ENCODE measurements around the gene ANKRD11. TPM values are rescaled to one million over a fixed set of nuclear protein-coding genes. Genes with fewer than 3 reads are reported as not detected.

Gene ANKRD11
- polyA plus RNA-seq, 1 experiment = 48.1 TPM

GRCh38 chr16:89444151-89444723 lies 46.1 kb downstream of the ANKRD11 start:
- Histone ChIP-seq H3K27me3 (ENCODE audit: control insufficient read depth, insufficient read depth, low read length) (no peaks in the 10 kb centered on the region), H3K4me3 (ENCODE audit: low read depth, low read length) (no peak overlapping the region), H3K27ac (ENCODE audit: low read depth, low read length) (peak overlapping the region; percentile 39), H3K9me3 (ENCODE audit: control insufficient read depth, insufficient read depth, low read length) (no peaks in the 10 kb centered on the region)
- TF ChIP-seq CTCF (IDR thresholded peaks at IDR 0.05; ENCODE audit: low read depth, low read length) = no peak
- DNase-seq (ENCODE audit: low read depth, low spot score) = no peak
- ChIA-PET POLR2A (interaction anchor here (0.6 to 1.9 kb wide), 3 partner anchors 13 to 108 kb away, joined by 4 to 5 read pairs (median 4); no protein-coding TSS in a partner anchor), CTCF (no interaction called here)

- TF ChIP-seq CTCF (IDR thresholded peaks at IDR 0.05; ENCODE audit: low read depth, low read length) = no peak
- POLR2A ChIA-PET = interaction anchor here (1.9 kb wide), 1 partner anchor 12 kb away, joined by 5 read pairs; no protein-coding TSS in a partner anchor
- no peak for DNase-seq (ENCODE audit: low read depth, low spot score)
- H3K27ac ChIP-seq (ENCODE audit: low read depth, low read length) = peak overlapping the region; percentile 94
- CTCF ChIA-PET = no interaction called here
- no peak overlapping the region for H3K4me3 ChIP-seq (ENCODE audit: low read depth, low read length)
- H3K9me3 ChIP-seq (ENCODE audit: control insufficient read depth, insufficient read depth, low read length) = no peaks in the 10 kb centered on the region
- H3K27me3 ChIP-seq (ENCODE audit: control insufficient read depth, insufficient read depth, low read length) = no peaks in the 10 kb centered on the region
Observed at GRCh38 chr16:89443727-89444084, 46.7 kb downstream of the ANKRD11 start.

- peak overlapping the region; percentile 94 for H3K27ac ChIP-seq (ENCODE audit: low read depth, low read length)
- ChIA-PET POLR2A (interaction anchor here (0.9 to 1.9 kb wide), 2 partner anchors 12 to 33 kb away, joined by 3 to 5 read pairs; no protein-coding TSS in a partner anchor), CTCF (no interaction called here)
- TF ChIP-seq CTCF (IDR thresholded peaks at IDR 0.05; ENCODE audit: low read depth, low read length) = no peak
- H3K9me3 ChIP-seq (ENCODE audit: control insufficient read depth, insufficient read depth, low read length) = no peaks in the 10 kb centered on the region
- DNase-seq (ENCODE audit: low read depth, low spot score) = no peak
- no peak overlapping the region for H3K4me3 ChIP-seq (ENCODE audit: low read depth, low read length)
- H3K27me3 ChIP-seq (ENCODE audit: control insufficient read depth, insufficient read depth, low read length) = no peaks in the 10 kb centered on the region
Observed at GRCh38 chr16:89442990-89443726, 47.2 kb downstream of the ANKRD11 start.

GRCh38 chr16:89442588-89442987 lies 47.8 kb downstream of the ANKRD11 start:
- Histone ChIP-seq H3K27me3 (ENCODE audit: control insufficient read depth, insufficient read depth, low read length) (no peaks in the 10 kb centered on the region), H3K4me3 (ENCODE audit: low read depth, low read length) (peak overlapping the region; percentile 12; the same call in 1 of the 2 replicates), H3K9me3 (ENCODE audit: control insufficient read depth, insufficient read depth, low read length) (no peaks in the 10 kb centered on the region), H3K27ac (ENCODE audit: low read depth, low read length) (peak overlapping the region; percentile 94)
- ChIA-PET CTCF (no interaction called here), POLR2A (interaction anchor here (0.9 to 1.9 kb wide), 2 partner anchors 11 to 32 kb away, joined by 3 to 5 read pairs; no protein-coding TSS in a partner anchor)
- TF ChIP-seq CTCF (IDR thresholded peaks at IDR 0.05; ENCODE audit: low read depth, low read length) = no peak
- DNase-seq (ENCODE audit: low read depth, low spot score) = no peak

- H3K27me3 ChIP-seq (ENCODE audit: control insufficient read depth, insufficient read depth, low read length) = no peaks in the 10 kb centered on the region
- no peak overlapping the region for H3K4me3 ChIP-seq (ENCODE audit: low read depth, low read length)
- ChIA-PET POLR2A (no interaction called here), CTCF (no interaction called here)
- no peak for DNase-seq (ENCODE audit: low read depth, low spot score)
- H3K9me3 ChIP-seq (ENCODE audit: control insufficient read depth, insufficient read depth, low read length) = no peaks in the 10 kb centered on the region
- no peak overlapping the region for H3K27ac ChIP-seq (ENCODE audit: low read depth, low read length)
- TF ChIP-seq CTCF (IDR thresholded peaks at IDR 0.05; ENCODE audit: low read depth, low read length) = no peak
Observed at GRCh38 chr16:89439659-89440058, 50.7 kb downstream of the ANKRD11 start.
